SK-MEL-5 (cell line): Measurements from ENCODE around the gene IRX3. TPM values are rescaled to one million over a fixed set of nuclear protein-coding genes. Genes with fewer than 3 reads are reported as not detected.

Experiments used
- DNase-seq: peaks from one replicate; pipeline ENCODE4 v3.0.0-alpha.2; 2016; ENCODE audit warnings: low read depth, low spot score
- in situ Hi-C: cut with HindIII; loops from 2 replicates; pipeline ENCODE4 v1.10.0; 2016; ENCODE audit warnings: low sequenced_read_pairs, high pct_unique_total_duplicates, low pct_unique_long_range_greater_than_20kb
- total RNA-seq: library from RNA; depleted of rRNA; stranded (reverse); fragments of >200 nt; shearing (Covaris generic); gene quantifications from 2 replicates; pipeline ENCODE4 v1.2.3, GENCODE V29; 2014

Gene IRX3
- total RNA-seq, 1 experiment from 2014 or later: 15.9 TPM

- no peak for DNase-seq
- in situ Hi-C loops: no loop called here
Measured at GRCh38 chr16:54246454-54246821, 40.1 kb downstream of the IRX3 start.

- DNase-seq: no peak
- in situ Hi-C loops: no loop called here
Measured at GRCh38 chr16:54245788-54246453, 40.7 kb downstream of the IRX3 start.

- no peak for DNase-seq
- in situ Hi-C loops: no loop called here
Measured at GRCh38 chr16:54244061-54244886, 42.3 kb downstream of the IRX3 start.

- in situ Hi-C loops: no loop called here
- DNase-seq: no peak
Measured at GRCh38 chr16:54243202-54243601, 43.4 kb downstream of the IRX3 start.

- DNase-seq: peak; percentile 29
- in situ Hi-C loops: no loop called here
Measured at GRCh38 chr16:54242199-54242598, 44.4 kb downstream of the IRX3 start.

GRCh38 chr16:54241525-54241924 lies 45.1 kb downstream of the IRX3 start:
- no peak for DNase-seq
- in situ Hi-C loops: no loop called here

- in situ Hi-C loops: no loop called here
Measured at GRCh38 chr16:54240271-54241129, 46.1 kb downstream of the IRX3 start.

GRCh38 chr16:54239456-54239855 lies 47.1 kb downstream of the IRX3 start:
- in situ Hi-C loops: no loop called here
- no peak for DNase-seq

More at GRCh38 chr16:54240271-54241129, 46.1 kb downstream of the IRX3 start:
- DNase-seq: peak; percentile 52

GRCh38 chr16:54236773-54237172 lies 49.8 kb downstream of the IRX3 start:
- in situ Hi-C loops: no loop called here

GRCh38 chr16:54233615-54234014 lies 53.0 kb downstream of the IRX3 start:
- in situ Hi-C loops: no loop called here
- DNase-seq: no peak

More at GRCh38 chr16:54236773-54237172, 49.8 kb downstream of the IRX3 start:
- DNase-seq: peak; percentile 45
